ENCODE data around the gene CNTN1. TPM values are rescaled to one million over a fixed set of nuclear protein-coding genes. Genes with fewer than 3 reads are reported as not detected.

CNTN1 gene
- total and polyA plus RNA-seq, 8 donors: 2.7 to 63.5 (median 45.8) TPM

- Histone ChIP-seq H3K27ac (no peak overlapping the region), H3K9me3 (no peaks in the 10 kb centered on the region), H3K4me3 (no peak overlapping the region), H3K36me3 (no peaks in the 10 kb centered on the region), H3K4me1 (no peaks in the 10 kb centered on the region), H3K27me3 (no peaks in the 10 kb centered on the region)
- no peak for TF ChIP-seq CTCF (IDR thresholded peaks at IDR 0.05)
- no peak for ATAC-seq
- intact Hi-C loops (cut with DNase I): no loop called here
- no peak for DNase-seq
These were observed 353.3 kb downstream of the CNTN1 start for GRCh38 chr12:41045509-41045908.

DNA sequence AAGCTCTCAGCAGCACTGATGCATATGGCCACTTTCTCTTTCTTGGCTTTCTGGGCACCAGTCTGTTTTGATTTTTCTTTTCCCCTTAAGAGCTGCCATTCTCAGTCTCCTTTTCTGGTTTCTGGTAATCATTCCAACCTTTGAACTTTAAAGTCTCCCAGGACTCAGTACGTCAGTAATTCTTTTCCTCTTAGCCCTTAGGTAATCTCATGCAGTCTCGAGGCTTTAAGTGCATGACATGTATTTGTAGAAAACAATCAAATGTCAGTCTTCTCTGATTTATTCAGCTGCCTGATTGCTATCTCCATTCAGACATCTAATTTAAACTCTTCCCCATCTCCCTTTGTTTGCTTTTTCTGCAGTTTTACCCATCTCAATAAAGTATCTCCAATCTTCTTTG is 356.8 kb downstream of the CNTN1 start:
- Histone ChIP-seq H3K27ac (no peak overlapping the region), H3K4me3 (no peak overlapping the region), H3K4me1 (no peaks in the 10 kb centered on the region), H3K27me3 (no peaks in the 10 kb centered on the region), H3K36me3 (no peaks in the 10 kb centered on the region), H3K9me3 (no peaks in the 10 kb centered on the region)
- ATAC-seq (no peak), DNase-seq (no peak)
- no peak for TF ChIP-seq CTCF (IDR thresholded peaks at IDR 0.05)
- intact Hi-C loops (cut with DNase I): no loop called here

GRCh38 chr12:41051954-41052353 is 359.7 kb downstream of the CNTN1 start:
- intact Hi-C loops (cut with DNase I): no loop called here
- H3K27ac ChIP-seq: no peak overlapping the region
- no peak for TF ChIP-seq CTCF (IDR thresholded peaks at IDR 0.05)
- ATAC-seq: no peak
- no peak overlapping the region for H3K4me3 ChIP-seq
- H3K4me1 ChIP-seq: no peaks in the 10 kb centered on the region
- H3K9me3 ChIP-seq: no peaks in the 10 kb centered on the region
- H3K27me3 ChIP-seq: no peaks in the 10 kb centered on the region
- DNase-seq: no peak
- H3K36me3 ChIP-seq: no peaks in the 10 kb centered on the region

DNA sequence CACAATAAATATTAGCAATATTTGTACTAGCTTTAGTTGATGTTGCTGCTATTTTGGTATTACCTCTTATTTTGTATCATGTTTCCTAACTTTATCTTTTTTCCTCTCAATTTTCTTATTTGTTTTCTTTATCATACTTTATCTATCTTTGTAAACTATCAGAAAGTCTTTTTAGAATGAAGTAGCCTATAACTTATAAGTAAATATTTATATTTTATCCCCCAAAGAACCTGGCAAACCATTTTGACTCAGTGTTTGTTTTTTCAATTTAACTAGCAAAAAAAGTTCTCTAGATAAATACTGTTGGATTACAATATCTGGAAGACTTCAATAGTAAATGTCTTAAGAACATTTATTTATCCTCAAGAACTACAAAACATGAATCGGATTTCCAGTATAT is 360.2 kb downstream of the CNTN1 start:
- Histone ChIP-seq H3K36me3 (no peaks in the 10 kb centered on the region), H3K9me3 (no peaks in the 10 kb centered on the region), H3K27ac (no peak overlapping the region), H3K4me1 (no peaks in the 10 kb centered on the region), H3K27me3 (no peaks in the 10 kb centered on the region), H3K4me3 (no peak overlapping the region)
- intact Hi-C loops (cut with DNase I): no loop called here
- ATAC-seq (no peak), DNase-seq (no peak)
- no peak for TF ChIP-seq CTCF (IDR thresholded peaks at IDR 0.05)

DNA sequence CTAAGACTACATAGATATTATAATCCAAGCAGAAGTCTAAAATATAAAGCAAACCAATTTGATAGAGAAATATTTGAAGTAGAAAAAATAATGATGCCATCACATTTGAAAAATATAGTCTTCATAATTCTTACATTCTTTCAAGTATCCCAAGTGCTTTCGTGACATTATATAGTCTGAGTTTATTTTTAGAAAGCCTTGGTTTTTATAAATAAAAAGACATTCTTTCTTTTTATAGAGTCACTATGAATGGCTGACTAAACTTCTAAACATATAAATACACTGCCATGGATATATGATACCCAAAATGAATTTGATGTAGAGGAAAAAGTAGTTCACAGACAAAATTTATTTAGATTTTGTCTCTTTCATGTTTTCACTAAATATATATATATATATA is 360.8 kb downstream of the CNTN1 start:
- TF ChIP-seq CTCF (IDR thresholded peaks at IDR 0.05): no peak
- intact Hi-C loops (cut with DNase I): no loop called here

More for the DNA sequence above, 360.8 kb downstream of the CNTN1 start:
- Histone ChIP-seq H3K9me3 (no peaks in the 10 kb centered on the region), H3K4me3 (no peak overlapping the region), H3K36me3 (no peaks in the 10 kb centered on the region), H3K27me3 (no peaks in the 10 kb centered on the region), H3K4me1 (no peaks in the 10 kb centered on the region), H3K27ac (no peak overlapping the region)
- ATAC-seq (no peak), DNase-seq (no peak)
